Urothelium cell line (cell line): ENCODE results near the gene TMUB1.
A peak's percentile ranks its signal among the peaks of the same experiment; 100 is the strongest.

Source experiments
- DNase-seq: peaks from one replicate; pipeline ENCODE4 v3.0.0; 2011; ENCODE audit warnings: low spot score, mixed read lengths
- FAIRE-seq: peaks from 2 replicates; lab custom pipeline; 2011; peaks lifted over from hg19 to GRCh38; lab: Jason Lieb, UNC

The TMUB1 gene

DNA sequence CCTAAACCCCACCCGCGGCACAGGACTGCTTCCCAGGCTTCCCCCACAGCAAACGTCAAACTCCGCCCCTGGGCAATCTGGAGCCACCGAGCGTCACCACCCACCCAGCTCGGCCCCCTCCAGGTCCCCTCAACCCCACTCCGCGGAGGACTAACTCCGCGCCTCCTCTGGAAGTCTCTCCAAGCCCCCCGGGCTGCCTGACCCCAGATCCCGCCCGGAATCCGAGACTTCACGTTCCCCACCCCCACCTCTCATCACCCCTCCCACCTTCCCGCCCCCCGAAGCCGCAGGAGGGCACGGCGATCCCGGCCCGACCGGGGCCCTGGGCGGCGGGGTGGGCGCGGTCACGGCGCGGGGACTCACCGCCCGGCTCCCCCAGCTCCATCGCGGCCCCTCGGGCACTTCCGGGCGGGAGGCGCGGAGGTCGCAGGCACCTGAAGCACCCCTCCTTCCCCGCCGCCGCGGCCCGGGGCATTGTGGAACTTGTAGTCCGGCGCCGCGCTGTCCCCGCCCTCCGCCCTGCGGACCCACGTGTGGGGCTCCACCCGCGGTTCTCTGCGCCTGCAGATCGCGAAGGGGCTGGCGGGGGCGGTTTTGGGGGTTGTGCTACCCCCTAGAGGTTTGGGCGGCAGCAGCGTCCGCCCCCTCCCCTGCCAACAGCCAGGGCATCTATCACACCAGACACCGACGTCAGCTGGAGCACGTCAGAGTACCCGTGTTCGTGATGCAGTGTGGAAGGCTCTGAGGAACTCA, at the start of gene TMUB1:
TMUB1 (minus strand) TSS at position 423 of the 753 bp plus-strand sequence. CDS start 930 bp downstream, outside the sequence.
- DNase-seq: no peak
- FAIRE-seq: no peak

DNA sequence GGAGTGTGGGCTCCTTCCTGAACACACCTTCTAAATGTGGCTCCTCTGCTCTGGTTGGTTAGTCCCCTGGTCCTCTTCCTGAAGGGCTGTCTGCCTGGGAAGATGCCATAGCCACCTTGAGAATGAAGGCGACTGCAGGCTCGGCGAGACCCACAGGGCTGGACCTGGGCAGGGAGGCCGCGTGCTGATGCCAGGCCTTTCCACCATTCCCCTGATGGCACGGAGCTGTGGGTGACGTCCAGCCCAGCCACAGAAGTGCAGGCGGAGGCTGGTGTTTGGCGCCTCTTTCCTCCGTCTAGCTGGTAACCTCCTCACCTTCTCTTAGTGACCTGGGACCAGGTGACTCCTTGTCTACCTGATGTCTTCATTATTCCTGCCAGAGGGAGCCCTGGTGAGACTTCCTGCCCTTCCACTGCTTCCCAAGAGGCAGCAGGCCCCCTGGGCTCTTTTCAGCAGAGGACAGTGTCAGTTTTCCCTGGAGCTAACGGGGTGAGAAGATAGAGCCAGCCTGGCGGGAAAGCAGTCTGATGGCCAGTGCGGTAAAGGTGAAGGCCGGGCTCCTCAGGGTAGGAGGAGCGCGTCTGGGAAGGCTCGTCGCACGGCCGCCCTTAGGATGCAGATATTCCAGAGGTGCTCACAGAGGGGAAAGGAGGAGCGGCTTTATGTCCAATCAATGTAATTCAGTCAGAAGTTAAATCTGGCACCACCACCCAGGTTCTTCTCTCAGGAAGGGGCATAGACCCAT, 49.3 kb upstream of the TMUB1 start:
- DNase-seq: no peak
- no peak for FAIRE-seq

DNA sequence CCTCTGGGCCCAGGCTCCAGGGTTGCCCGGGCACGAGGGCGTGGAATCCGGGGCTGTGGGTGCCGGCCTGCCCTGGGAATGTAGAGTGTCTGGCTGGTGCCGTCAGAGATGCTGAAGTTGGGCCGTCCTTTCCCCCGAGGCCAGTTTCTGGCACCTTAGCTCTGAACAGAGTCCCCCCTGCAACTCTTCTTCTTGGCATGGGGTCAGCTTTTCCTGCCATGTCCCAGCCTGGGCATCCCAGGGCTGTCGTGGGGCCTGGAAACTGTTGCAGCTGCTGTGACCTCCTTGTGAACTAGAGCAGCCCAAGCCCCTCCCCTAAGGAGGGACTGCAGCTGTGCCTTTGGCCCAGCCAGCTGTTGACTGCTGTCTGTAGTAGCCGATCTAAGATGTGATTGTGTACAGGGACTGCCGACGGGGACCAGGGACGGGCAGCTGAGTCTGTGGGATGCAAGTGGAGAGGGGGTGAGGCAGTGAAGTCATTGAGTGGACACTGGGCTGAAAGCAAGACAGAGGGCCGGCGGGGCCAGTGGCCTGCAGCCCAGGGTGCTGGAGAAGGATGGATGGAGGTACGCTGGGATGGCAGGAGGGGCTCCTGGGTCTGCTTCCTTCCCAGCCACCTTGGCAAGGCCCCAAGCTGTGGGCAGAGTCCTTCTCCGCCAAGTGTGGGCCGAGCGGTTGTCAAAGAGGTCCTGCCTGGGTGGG, 48.5 kb upstream of the TMUB1 start:
- no peak for DNase-seq

DNA sequence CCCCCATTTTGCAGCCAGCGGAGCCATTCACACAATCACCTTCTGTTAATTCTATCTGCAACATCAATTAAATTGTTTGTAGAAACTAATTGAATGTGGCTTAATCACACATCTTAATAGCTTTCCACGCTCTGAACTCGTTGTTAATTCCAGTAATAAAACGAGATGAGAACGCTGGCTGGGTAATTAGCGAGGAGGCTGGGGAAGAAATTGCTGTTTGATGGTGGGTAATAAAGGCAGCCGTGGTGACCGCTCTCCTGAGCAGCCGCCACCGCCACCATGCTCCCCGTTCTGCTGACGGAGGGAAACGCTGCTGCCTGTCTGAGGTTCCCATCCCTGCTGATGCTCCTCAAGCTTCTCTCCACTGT, 47.9 kb upstream of the TMUB1 start:
- DNase-seq (no peak), FAIRE-seq (no peak)

More for the DNA sequence above, 48.5 kb upstream of the TMUB1 start:
- FAIRE-seq: no peak

DNA sequence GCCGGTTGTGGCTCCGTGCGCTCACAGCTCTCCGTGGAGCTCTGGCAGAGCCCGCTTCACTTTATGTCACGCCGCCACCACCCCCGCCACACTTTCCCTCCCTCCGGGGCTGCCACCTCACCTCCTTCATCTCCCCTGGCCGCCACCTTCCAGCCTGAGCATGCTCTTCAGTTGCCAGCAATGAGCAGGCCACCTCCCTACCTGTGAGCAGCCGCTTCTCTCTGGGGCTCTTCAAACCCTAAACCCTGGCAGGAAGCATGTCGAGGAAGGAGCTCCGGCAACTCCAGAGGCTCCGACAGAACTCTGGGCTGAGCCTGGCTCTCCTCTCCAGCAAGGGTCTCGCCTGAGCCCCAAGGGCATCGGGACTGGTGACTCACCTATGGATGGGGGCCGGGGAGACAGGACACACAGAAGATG, 47.5 kb upstream of the TMUB1 start:
- DNase-seq (no peak), FAIRE-seq (no peak)

DNA sequence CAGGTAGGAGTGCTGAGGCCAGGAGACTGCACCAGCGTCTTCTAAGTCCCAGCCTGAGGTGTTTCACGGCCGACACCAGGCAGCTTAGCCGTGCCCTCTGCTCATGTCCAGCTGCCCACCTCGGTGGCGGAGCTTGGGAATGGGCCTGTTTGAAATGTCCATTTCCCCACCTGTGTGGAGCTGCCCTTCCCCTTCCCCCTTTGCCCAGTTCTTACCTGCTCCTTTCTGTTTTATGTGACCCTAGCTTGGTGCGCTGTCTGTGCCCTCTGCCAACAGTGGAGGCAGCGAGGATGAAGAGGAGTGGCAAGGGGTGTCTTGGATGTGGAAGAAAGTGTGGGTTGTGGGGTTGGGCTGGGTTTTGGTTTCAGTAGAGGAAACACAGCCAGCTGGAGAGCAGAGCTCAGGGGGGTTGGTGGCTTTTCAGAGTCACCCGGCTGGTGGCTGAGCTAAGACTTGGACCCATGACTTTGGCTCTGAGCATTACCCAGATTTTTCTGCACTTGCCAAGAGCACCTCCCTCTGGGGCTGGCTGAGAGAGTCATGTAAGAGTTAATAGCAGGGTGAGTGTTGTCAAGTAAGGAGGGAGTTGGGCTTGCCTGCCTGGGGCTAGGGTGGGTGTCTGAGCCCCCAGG, 46.8 kb upstream of the TMUB1 start:
- DNase-seq (no peak), FAIRE-seq (no peak)

- FAIRE-seq (no peak), DNase-seq (no peak)
Measured at GRCh38 chr7:151129117-151129959, 46.0 kb upstream of the TMUB1 start.

- DNase-seq (no peak), FAIRE-seq (no peak)
Measured at GRCh38 chr7:151128716-151129115, 45.4 kb upstream of the TMUB1 start.

DNA sequence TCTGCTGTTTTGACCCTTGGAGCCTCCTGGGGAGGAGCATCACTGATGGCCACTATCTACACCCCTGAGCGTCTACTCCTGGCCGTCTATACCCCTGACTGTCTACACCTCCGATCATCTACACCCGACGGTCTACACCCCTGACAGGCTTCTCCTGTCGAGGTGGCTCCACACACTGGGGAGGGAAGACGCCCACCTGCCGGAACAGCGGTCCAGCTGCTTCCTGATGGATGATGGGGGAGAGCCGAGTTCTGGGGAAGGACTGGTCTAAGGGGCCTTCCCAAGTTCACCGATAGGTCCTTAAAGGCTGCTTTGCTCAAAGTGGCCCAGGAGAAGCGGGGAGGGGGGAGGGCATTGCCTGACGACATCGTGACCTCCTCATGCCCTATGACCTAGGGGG, 44.9 kb upstream of the TMUB1 start:
- FAIRE-seq: no peak
- DNase-seq: no peak

DNA sequence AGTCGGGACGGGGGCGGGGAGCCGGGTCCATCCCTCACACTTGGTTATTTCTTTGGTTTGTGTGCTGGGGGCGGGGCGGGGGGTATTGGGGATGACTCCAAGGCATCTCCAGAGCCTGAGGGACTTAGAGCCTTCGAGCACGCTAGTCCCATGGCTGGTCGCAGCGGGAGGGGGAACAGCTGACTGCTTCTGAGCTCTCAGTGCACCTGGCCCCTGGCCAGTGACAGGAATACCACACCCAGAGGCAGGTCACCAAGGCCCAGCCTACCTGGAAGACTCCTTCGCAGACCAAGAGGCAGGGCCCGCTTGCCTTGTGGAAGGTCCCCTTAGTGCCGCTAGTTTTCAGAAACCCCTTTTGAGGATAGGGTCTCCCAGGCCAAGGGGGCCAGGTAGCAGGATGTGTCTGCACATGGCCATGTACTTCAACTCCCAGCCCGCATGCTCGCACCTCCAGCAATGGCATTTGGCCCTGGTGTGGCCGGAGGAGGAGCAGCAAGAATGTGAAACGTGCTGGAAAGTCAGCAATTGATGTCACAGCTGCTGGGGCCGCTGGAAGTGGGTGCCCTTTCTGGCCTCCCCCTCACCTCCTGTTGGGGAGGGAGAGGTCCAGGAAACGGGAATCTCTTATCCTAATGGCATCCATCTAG, 43.3 kb upstream of the TMUB1 start:
- no peak for FAIRE-seq
- no peak for DNase-seq

DNA sequence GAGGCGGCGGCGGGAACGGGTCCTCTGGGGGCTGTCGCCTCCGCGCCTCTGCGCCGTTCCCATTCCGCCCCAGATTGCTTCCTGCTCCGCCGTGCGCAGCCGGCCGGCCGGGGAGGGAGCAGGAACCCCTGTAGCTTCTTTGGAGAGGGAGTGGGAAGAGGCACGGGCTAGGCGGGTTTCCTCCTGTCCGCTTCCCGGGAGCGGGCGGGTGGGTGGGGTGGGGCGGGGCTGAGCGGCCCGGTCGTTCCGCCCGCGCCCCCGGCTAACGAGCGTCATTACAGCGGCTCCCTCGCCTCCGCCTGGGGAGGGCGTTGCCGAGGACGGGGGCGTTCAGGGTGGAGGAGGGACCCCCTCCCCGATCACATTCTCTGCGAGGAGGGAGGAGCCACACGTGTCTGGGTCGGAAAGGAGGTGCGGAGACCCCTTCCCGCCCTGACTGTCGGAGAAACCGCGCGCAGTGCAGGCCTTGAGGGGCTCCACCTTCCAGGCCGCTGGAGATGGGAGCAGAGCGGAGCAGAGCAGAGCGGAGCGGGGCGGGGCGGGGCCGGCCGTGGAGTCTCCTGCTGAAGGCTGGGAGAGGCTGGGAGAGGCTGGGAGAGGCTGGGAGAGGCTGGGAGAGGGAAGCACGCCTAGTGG, 42.7 kb upstream of the TMUB1 start:
- FAIRE-seq (no peak), DNase-seq (no peak)

GRCh38 chr7:151125470-151125845, 42.2 kb upstream of the TMUB1 start:
- DNase-seq: no peak
- no peak for FAIRE-seq

GRCh38 chr7:151124899-151125399, 41.7 kb upstream of the TMUB1 start:
- FAIRE-seq: no peak

DNA sequence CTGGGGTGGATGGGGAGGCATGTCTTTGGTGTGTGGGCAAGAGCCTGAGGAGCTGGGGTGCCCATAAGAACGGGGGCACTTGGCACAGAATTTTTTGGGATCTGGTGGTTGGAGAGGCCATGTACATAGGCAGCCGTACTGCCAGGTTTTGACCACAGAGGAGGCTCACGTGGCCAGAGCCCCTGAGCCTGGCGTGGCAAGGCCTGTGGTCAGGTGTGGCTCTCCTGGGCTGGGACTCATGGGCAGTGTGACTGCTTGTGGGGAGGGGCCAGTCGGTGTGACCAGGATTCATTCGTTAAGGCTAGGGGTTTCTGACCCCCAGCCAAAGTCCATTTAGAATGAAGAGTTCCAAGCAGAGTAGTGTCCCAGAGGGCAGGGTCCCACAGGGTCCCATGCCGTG, 41.2 kb upstream of the TMUB1 start:
- FAIRE-seq (no peak), DNase-seq (no peak)

More at GRCh38 chr7:151124899-151125399, 41.7 kb upstream of the TMUB1 start:
- no peak for DNase-seq

DNA sequence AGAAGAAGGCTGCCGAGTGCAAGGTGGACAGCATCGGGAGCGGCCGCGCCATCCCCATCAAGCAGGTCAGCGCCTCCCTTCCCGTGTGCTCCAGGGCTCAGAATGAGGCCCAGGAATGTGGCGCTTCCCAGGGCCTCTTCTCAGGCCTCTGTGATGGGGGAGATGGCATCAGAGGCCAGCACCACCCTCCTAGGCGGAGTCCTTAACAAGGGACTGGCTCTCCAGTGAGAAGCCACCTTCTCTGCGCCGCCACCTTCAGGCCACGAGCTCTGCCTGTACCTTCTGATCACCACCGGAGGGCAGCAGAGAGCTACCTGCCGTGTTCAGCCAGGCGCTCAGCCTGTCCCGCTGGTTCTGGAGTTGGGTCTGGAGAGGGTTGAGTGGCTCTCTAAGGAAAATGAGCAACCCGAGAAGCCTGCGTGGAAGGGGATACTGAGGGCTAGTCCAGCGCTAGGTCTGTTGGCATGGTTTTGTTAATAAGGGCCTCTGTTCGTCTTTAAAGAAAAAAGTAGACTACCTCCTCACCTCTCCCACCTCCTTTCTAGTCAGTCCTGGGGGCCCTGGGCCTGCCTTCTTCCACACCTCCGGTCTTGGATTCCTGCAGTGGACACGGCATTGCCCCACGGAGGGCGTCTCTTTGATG, 40.6 kb upstream of the TMUB1 start:
- peak; percentile 65 for DNase-seq
- no peak for FAIRE-seq

- no peak for FAIRE-seq
- no peak for DNase-seq
Measured at GRCh38 chr7:151123158-151123821, 40.0 kb upstream of the TMUB1 start.

GRCh38 chr7:151122796-151123157, 39.5 kb upstream of the TMUB1 start:
- FAIRE-seq: no peak

GRCh38 chr7:151122276-151122675, 39.0 kb upstream of the TMUB1 start:
- no peak for FAIRE-seq

More at GRCh38 chr7:151122796-151123157, 39.5 kb upstream of the TMUB1 start:
- no peak for DNase-seq

More at GRCh38 chr7:151122276-151122675, 39.0 kb upstream of the TMUB1 start:
- DNase-seq: no peak
